H1 (cell line): ENCODE results near the gene NFIX. TPM values are rescaled to one million over a fixed set of nuclear protein-coding genes. Genes with fewer than 3 reads are reported as not detected.

Source experiments
- ATF2 ChIP-seq: IDR thresholded peaks from 2 replicates; pipeline ENCODE4 v1.6.1; 2012; ENCODE audit warnings: low read length, inconsistent platforms
- ATF3 ChIP-seq: IDR thresholded peaks from 2 replicates; pipeline ENCODE4 v1.6.1; 2011; ENCODE audit warnings: low read depth, mild to moderate bottlenecking, low read length; ENCODE audit not compliant: insufficient read depth
- BACH1 ChIP-seq: IDR thresholded peaks from 2 replicates; pipeline ENCODE4 v1.6.1; 2012; ENCODE audit warnings: low read length, improper control_type of control experiment
- CBX5 ChIP-seq: fragments of 300-800, 300-1000 bp; sonication (generic); IDR thresholded peaks from 2 replicates; pipeline ENCODE4 v1.7.1; 2016; ENCODE audit warnings: antibody characterized with exemption, low read length, low read depth
- CHD2 ChIP-seq: IDR thresholded peaks from 2 replicates; pipeline ENCODE4 v1.6.1; 2012; ENCODE audit warnings: low read length, improper control_type of control experiment
- CREB1 ChIP-seq: IDR thresholded peaks from 2 replicates; pipeline ENCODE4 v1.6.1; 2012; ENCODE audit warnings: inconsistent platforms
- CTBP2 ChIP-seq: IDR thresholded peaks from 2 replicates; pipeline ENCODE4 v1.7.0; 2011; ENCODE audit warnings: borderline replicate concordance, mild to moderate bottlenecking, moderate library complexity, mixed read lengths, low read length; ENCODE audit not compliant: insufficient read depth, insufficient read length
- FOSL1 ChIP-seq: IDR thresholded peaks from 2 replicates; pipeline ENCODE4 v1.6.1; 2011; ENCODE audit warnings: mild to moderate bottlenecking, low read depth, low read length, moderate library complexity; ENCODE audit not compliant: insufficient read depth
- HDAC2 ChIP-seq, 2 experiments: fragments of 300-600 bp in 1 of 2; sonication (generic) in 1 of 2; IDR thresholded peaks; 2 replicates each; pipeline ENCODE4 v1.6.1; 2011 to 2012; ENCODE audit warnings: low read depth in 2 of 2, low read length in 2 of 2, mild to moderate bottlenecking in 2 of 2, moderate library complexity in 2 of 2, borderline replicate concordance in 1 of 2, inconsistent platforms in 1 of 2
- KDM4A ChIP-seq: IDR thresholded peaks from one replicate; pipeline ENCODE4 v1.7.1; 2012; ENCODE audit warnings: low read depth, mild to moderate bottlenecking, moderate library complexity, low read length, inconsistent platforms; ENCODE audit not compliant: severe bottlenecking
- MAX ChIP-seq: IDR thresholded peaks from 2 replicates; pipeline ENCODE4 v1.6.1; 2012; ENCODE audit warnings: inconsistent platforms
- PHF8 ChIP-seq: fragments of 200-600 bp; sonication (generic); conservative IDR thresholded peaks from 2 replicates; pipeline ENCODE4 v1.7.1; 2012; ENCODE audit warnings: low read depth, mild to moderate bottlenecking, inconsistent platforms, low read length, moderate library complexity
- POLR2A ChIP-seq, 2 experiments: IDR thresholded peaks; 1 replicate in 1 of 2; 2 replicates in 1 of 2; pipeline ENCODE4 v1.6.1; 2011; ENCODE audit warnings: low read depth in 2 of 2, low read length in 2 of 2, mild to moderate bottlenecking in 2 of 2; ENCODE audit errors: control extremely low read depth in 1 of 2
- POLR2AphosphoS5 ChIP-seq: IDR thresholded peaks from 2 replicates; pipeline ENCODE4 v1.6.1; 2011; ENCODE audit warnings: low read depth, low read length
- RAD21 ChIP-seq, 2 experiments: IDR thresholded peaks in 1 of 2; conservative IDR thresholded peaks in 1 of 2; 2 replicates each; pipeline ENCODE4 v1.6.1; 2011; ENCODE audit warnings: low read depth in 2 of 2, low read length in 2 of 2, improper control_type of control experiment in 1 of 2, inconsistent platforms in 1 of 2, mild to moderate bottlenecking in 1 of 2, moderate library complexity in 1 of 2
- RXRA ChIP-seq: IDR thresholded peaks from 2 replicates; pipeline ENCODE4 v1.6.1; 2011; ENCODE audit warnings: low read depth, mild to moderate bottlenecking, low read length, moderate library complexity; ENCODE audit not compliant: insufficient read depth
- SIN3A ChIP-seq, 2 experiments: IDR thresholded peaks in 1 of 2; conservative IDR thresholded peaks in 1 of 2; 2 replicates each; pipeline ENCODE4 v1.6.1; 2011 to 2012; ENCODE audit warnings: low read length in 2 of 2, improper control_type of control experiment in 1 of 2, low read depth in 1 of 2, mild to moderate bottlenecking in 1 of 2
- TAF7 ChIP-seq: optimal IDR thresholded peaks from 2 replicates; pipeline ENCODE3; 2011; ENCODE audit warnings: low read depth, mild to moderate bottlenecking, inconsistent platforms, low read length, moderate library complexity, borderline replicate concordance
- TCF12 ChIP-seq: IDR thresholded peaks from 2 replicates; pipeline ENCODE4 v1.6.1; 2011; ENCODE audit warnings: low read depth, mild to moderate bottlenecking, low read length
- polyA plus RNA-seq, 7 experiments: library from polyadenylated mRNA; depleted of rRNA in 3 of 7; stranded (reverse) in 5 of 7; unstranded in 2 of 7; fragments of >200 nt in 5 of 7; fragments of 200-250 nt in 2 of 7; gene quantifications; 1 replicate in 5 of 7; 2 replicates in 1 of 7; 4 replicates in 1 of 7; pipeline versions ENCODE4 v1.2.1 to v1.2.3, GENCODE V29; 2011 to 2013; ENCODE audit warnings: missing spikeins in 2 of 7, mixed read lengths in 2 of 7
- total RNA-seq: library from RNA; stranded (reverse); fragmentation: NEBNext Ultra II Directional; extraction: Animal tissue kit (Norgen Biotek cat#: 25700); gene quantifications from 2 replicates; pipeline ENCODE4 v1.2.1, GENCODE V29; 2021

The NFIX gene
- total and polyA plus RNA-seq, 2 of the 8 experiments (the other 6 are each of a cell fraction or from before 2014, with no cell fraction given), result 0.03 to 0.20 TPM

- no peak for TF ChIP-seq ATF2
- TF ChIP-seq BACH1, result peak; percentile 50; the same call in 1 of the 2 replicates
- no peak for TF ChIP-seq SIN3A (conservative IDR thresholded peaks at IDR 0.05 in 1 of 2, IDR thresholded peaks at IDR 0.05 in 1 of 2; ENCODE audit: low read depth in 1 of 2, low read length in 2 of 2)
- no peak for TF ChIP-seq CBX5
- TF ChIP-seq CTBP2, result peak; percentile 54
- TF ChIP-seq HDAC2 (IDR thresholded peaks at IDR 0.05; ENCODE audit: borderline replicate concordance in 1 of 2, low read depth in 2 of 2, low read length in 2 of 2), result peak; percentile 21 to 65; a peak in 2 of 4 replicates
- peak; percentile 28 for TF ChIP-seq KDM4A
- TF ChIP-seq ATF3, result 0 out of 2 replicates have a peak, but pooled peaks have one; percentile 38
- no peak for TF ChIP-seq CHD2
- TF ChIP-seq MAX, result peak; percentile 44; the same call in 1 of the 2 replicates
- no peak for TF ChIP-seq FOSL1
- TF ChIP-seq RAD21 (IDR thresholded peaks at IDR 0.05 in 1 of 2, conservative IDR thresholded peaks at IDR 0.05 in 1 of 2; ENCODE audit: low read depth in 2 of 2, low read length in 2 of 2), result peak; percentile 54 to 65
- 0 out of 2 replicates have a peak, but pooled peaks have one; percentile 32 for TF ChIP-seq PHF8
- TF ChIP-seq POLR2AphosphoS5, result peak; percentile 49; the same call in 1 of the 2 replicates
- TF ChIP-seq TCF12, result 0 out of 2 replicates have a peak, but pooled peaks have one; percentile 34
- no peak for TF ChIP-seq RXRA
- peak; percentile 63 for TF ChIP-seq TAF7
- TF ChIP-seq POLR2A (IDR thresholded peaks at IDR 0.05; ENCODE audit: control extremely low read depth in 1 of 2, low read depth in 2 of 2, low read length in 2 of 2), result no peak; a peak in 1 of 3 replicates
- TF ChIP-seq CREB1, result peak; percentile 63
These were observed 30.1 kb upstream of the NFIX start (continued) for GRCh38 chr19:12965017-12965811.
